Ishikawa (cell line): ENCODE results near the gene NSD2.

Source experiments
- EGR1 ChIP-seq: IDR thresholded peaks from 2 replicates; pipeline ENCODE4 v1.6.1; 2012
- EP300 ChIP-seq: IDR thresholded peaks from 2 replicates; pipeline ENCODE4 v1.6.1; 2012; ENCODE audit warnings: borderline replicate concordance
- MAX ChIP-seq: IDR thresholded peaks from 2 replicates; pipeline ENCODE4 v1.6.1; 2012
- RAD21 ChIP-seq: IDR thresholded peaks from 2 replicates; pipeline ENCODE4 v1.6.1; 2012; ENCODE audit warnings: low read depth
- REST ChIP-seq: IDR thresholded peaks from 2 replicates; pipeline ENCODE4 v1.6.1; 2012; ENCODE audit warnings: low read depth, mild to moderate bottlenecking
- TAF1 ChIP-seq: IDR thresholded peaks from 2 replicates; pipeline ENCODE4 v1.6.1; 2012; ENCODE audit warnings: low read depth, mild to moderate bottlenecking
- USF1 ChIP-seq: IDR thresholded peaks from 2 replicates; pipeline ENCODE4 v1.6.1; 2012
- YY1 ChIP-seq: IDR thresholded peaks from 2 replicates; pipeline ENCODE4 v1.6.1; 2012; ENCODE audit warnings: low read depth

GRCh38 chr4:1987721-1988326 is 116.6 kb downstream of the NSD2 start:
- TF ChIP-seq EP300, result no peak
- no peak for TF ChIP-seq EGR1
- TF ChIP-seq USF1, result no peak
- TF ChIP-seq MAX, result no peak
- no peak for TF ChIP-seq REST
- TF ChIP-seq YY1, result no peak
- no peak for TF ChIP-seq RAD21
- TF ChIP-seq TAF1, result no peak
